HG03521 (cell line): ENCODE data around the gene NEU2.
A peak's percentile ranks its signal among the peaks of the same experiment; 100 is the strongest.

Experiments used
- ATAC-seq: cut with Tn5 transposase; IDR thresholded peaks from one replicate; pipeline ENCODE4 v1.9.1; 2021; ENCODE audit warnings: mild to moderate bottlenecking, moderate library complexity; ENCODE audit not compliant: unreplicated experiment

NEU2 gene

GRCh38 chr2:233075141-233075965 is 42.9 kb downstream of the NEU2 start:
- peak; percentile 17 for ATAC-seq

GRCh38 chr2:233075966-233076339 is 43.5 kb downstream of the NEU2 start:
- ATAC-seq, result peak; percentile 37

GRCh38 chr2:233076749-233077148 is 44.3 kb downstream of the NEU2 start:
- no peak for ATAC-seq

- ATAC-seq, result peak; percentile 33
Observed at GRCh38 chr2:233079473-233079877, 47.0 kb downstream of the NEU2 start.

- no peak for ATAC-seq
Observed at GRCh38 chr2:233079953-233080835, 47.7 kb downstream of the NEU2 start.

GRCh38 chr2:233080836-233081229 is 48.4 kb downstream of the NEU2 start:
- ATAC-seq, result no peak

GRCh38 chr2:233081232-233081730 is 48.8 kb downstream of the NEU2 start:
- no peak for ATAC-seq

GRCh38 chr2:233081731-233082221 is 49.3 kb downstream of the NEU2 start:
- peak; percentile 0 for ATAC-seq

GRCh38 chr2:233082222-233082930 is 49.9 kb downstream of the NEU2 start:
- ATAC-seq, result peak; percentile 33

- no peak for ATAC-seq
Observed at GRCh38 chr2:233082931-233083755, 50.7 kb downstream of the NEU2 start.

GRCh38 chr2:233083782-233084181 is 51.3 kb downstream of the NEU2 start:
- ATAC-seq, result no peak

- no peak for ATAC-seq
Observed at GRCh38 chr2:233084488-233084887, 52.0 kb downstream of the NEU2 start.
